Natural killer cell (primary cell): ENCODE data around the gene DR1. TPM values are rescaled to one million over a fixed set of nuclear protein-coding genes. Genes with fewer than 3 reads are reported as not detected.

Experiments used
- ATAC-seq, 3 donors: fragments of 150-1000 bp in 2 of 3; fragments of 200-7000 bp in 1 of 3; cut with Tn5 transposase; 1 replicate in 1 of 3; 2 replicates in 2 of 3; pipeline ENCODE4 v1.10.0; 2021; ENCODE audit warnings: mild to moderate bottlenecking in 2 of 3, moderate library complexity in 2 of 3
- DNase-seq, 2 donors: peaks; one replicate each; pipeline versions ENCODE4 v3.0.0 to v3.0.0-alpha.2; 2013 to 2021; ENCODE audit warnings: mixed read lengths in 1 of 2
- H3K27ac ChIP-seq: one replicate; pipeline ENCODE4 v1.5.1; 2013; ENCODE audit warnings: mild to moderate bottlenecking, low read length
- H3K27me3 ChIP-seq: one replicate; pipeline ENCODE4 v1.6.1; 2013; ENCODE audit warnings: low read length; ENCODE audit not compliant: control insufficient read depth, insufficient read depth
- H3K36me3 ChIP-seq: one replicate; pipeline ENCODE4 v1.6.1; 2013; ENCODE audit warnings: low read length; ENCODE audit not compliant: control insufficient read depth, insufficient read depth
- H3K4me1 ChIP-seq: one replicate; pipeline ENCODE4 v1.6.1; 2013; ENCODE audit warnings: low read length; ENCODE audit not compliant: control insufficient read depth, insufficient read depth
- H3K4me3 ChIP-seq: one replicate; pipeline ENCODE4 v1.5.1; 2013; ENCODE audit warnings: low read length
- H3K9me3 ChIP-seq: one replicate; pipeline ENCODE4 v1.6.1; 2013; ENCODE audit warnings: low read length; ENCODE audit not compliant: control insufficient read depth, insufficient read depth
- H3K27ac Mint-ChIP-seq, 2 donors: one replicate each; pipeline ENCODE4 v1.8.0; 2022; ENCODE audit warnings: mild to moderate bottlenecking in 2 of 2, mixed read lengths in 2 of 2, moderate library complexity in 1 of 2
- H3K27me3 Mint-ChIP-seq, 2 donors: one replicate each; pipeline ENCODE4 v1.8.0; 2022; ENCODE audit warnings: low read depth in 2 of 2, mixed read lengths in 2 of 2
- H3K36me3 Mint-ChIP-seq: one replicate; pipeline ENCODE4 v1.8.0; 2022; ENCODE audit warnings: mixed read lengths
- H3K4me1 Mint-ChIP-seq, 2 donors: one replicate each; pipeline ENCODE4 v1.8.0; 2022; ENCODE audit warnings: mixed read lengths in 2 of 2
- H3K4me3 Mint-ChIP-seq: one replicate; pipeline ENCODE4 v1.8.0; 2022; ENCODE audit warnings: mild to moderate bottlenecking, moderate library complexity, mixed read lengths
- H3K9me3 Mint-ChIP-seq, 2 donors: one replicate each; pipeline ENCODE4 v1.8.0; 2022; ENCODE audit warnings: mixed read lengths in 2 of 2
- CTCF ChIP-seq: fragments of 200-600 bp; IDR thresholded peaks from one replicate; pipeline ENCODE4 v1.8.0; 2022; ENCODE audit warnings: antibody characterized with exemption
- WGBS: methylation state at CpG from one replicate; pipeline ENCODE4 v1.1.7; 2013; ENCODE audit warnings: missing lambda C conversion rate; ENCODE audit not compliant: insufficient coverage; 5-methylcytosine and 5-hydroxymethylcytosine counted together
- intact Hi-C: fragments of 100-400 bp; cut with micrococcal nuclease; formaldehyde crosslinking; loops from one replicate; pipeline ENCODE4 v1.14.2; 2022
- total RNA-seq, 4 donors: library from RNA; stranded (reverse); fragments of 120-200 nt in 1 of 4; gene quantifications; one replicate each; pipeline versions ENCODE4 v1.2.3 to v1.2.4, GENCODE V29; 2013 to 2022

DR1 gene
- total RNA-seq, 3 donors from 2014 or later (not counting 1 experiment from before 2014, with no cell fraction given) = 84.3 to 91.4 (median 85.3) TPM

DNA sequence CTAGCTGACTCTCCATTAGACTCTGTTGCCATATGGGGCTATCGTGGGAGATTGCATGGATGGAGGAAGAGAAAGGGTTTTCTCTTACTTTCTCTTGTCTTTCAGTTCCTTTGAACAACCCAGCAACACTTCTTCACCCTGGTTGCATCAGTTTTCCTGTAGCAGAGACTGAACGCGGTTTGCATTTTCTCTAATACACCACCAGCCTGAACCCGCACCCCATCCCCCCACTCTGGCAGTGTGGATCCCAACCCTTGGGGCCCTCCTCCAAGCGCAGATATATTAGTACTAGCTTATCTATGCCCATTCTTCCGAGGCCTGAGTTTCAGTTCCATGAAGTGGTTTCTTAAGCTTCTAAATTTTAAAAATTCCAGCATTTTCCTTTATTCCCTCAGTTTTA is 12.6 kb downstream of the DR1 start:
- no peak for ATAC-seq
- Histone ChIP-seq H3K4me3 (no peak overlapping the region), H3K27me3 (no peaks in the 10 kb centered on the region), H3K27ac (no peak overlapping the region), H3K36me3 (peaks cover 68% of the 10 kb centered on the region), H3K4me1 (peaks cover 3% of the 10 kb centered on the region), H3K9me3 (no peaks in the 10 kb centered on the region)
- Mint-ChIP-seq H3K27me3 (no peaks in the 10 kb centered on the region), H3K4me3 (no peak overlapping the region), H3K4me1 (peaks cover 36 to 59% of the 10 kb centered on the region in 2 donors), H3K9me3 (no peaks in the 10 kb centered on the region), H3K36me3 (peaks cover 8% of the 10 kb centered on the region), H3K27ac (peak overlapping the region; percentile 35 to 37)
- 83% methylated on average over 6 of the region's 6 CpGs for whole genome bisulfite sequencing
- TF ChIP-seq CTCF = no peak
- DNase-seq = no peak
- intact Hi-C loops = no loop called here

DNA sequence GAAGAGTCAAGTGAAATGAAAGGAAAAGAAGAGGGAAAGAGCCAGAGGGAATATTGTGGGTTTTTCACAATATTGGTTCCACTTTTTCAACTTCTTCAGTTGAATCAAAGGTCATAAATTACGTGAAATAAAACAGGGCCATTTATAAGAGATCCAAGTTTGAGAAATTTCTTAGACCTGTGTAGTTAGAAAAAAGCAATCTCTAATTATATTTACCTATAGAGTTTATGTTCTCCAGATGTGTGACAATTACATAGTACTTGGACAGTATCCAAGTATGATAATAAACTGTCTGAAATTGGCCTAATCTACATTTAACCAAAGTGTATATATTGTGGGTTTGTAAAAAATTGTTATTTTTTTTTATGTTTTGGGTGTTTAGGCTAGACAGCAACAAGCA is 14.4 kb downstream of the DR1 start:
- TF ChIP-seq CTCF = no peak
- DNase-seq (no peak), ATAC-seq (no peak)
- Mint-ChIP-seq H3K27me3 (no peaks in the 10 kb centered on the region), H3K4me1 (peaks cover 38 to 58% of the 10 kb centered on the region in 2 donors), H3K36me3 (peaks cover 8% of the 10 kb centered on the region), H3K9me3 (no peaks in the 10 kb centered on the region), H3K27ac (peak overlapping the region; percentile 13 to 35), H3K4me3 (no peak overlapping the region)
- H3K27ac ChIP-seq = no peak overlapping the region
- H3K4me1 ChIP-seq = peaks cover 3% of the 10 kb centered on the region
- intact Hi-C loops = no loop called here
- no peak overlapping the region for H3K4me3 ChIP-seq
- H3K36me3 ChIP-seq = peaks cover 65% of the 10 kb centered on the region
- no peaks in the 10 kb centered on the region for H3K27me3 ChIP-seq
- WGBS = no CpG with 5 or more reads among the region's 1 CpG
- H3K9me3 ChIP-seq = no peaks in the 10 kb centered on the region

DNA sequence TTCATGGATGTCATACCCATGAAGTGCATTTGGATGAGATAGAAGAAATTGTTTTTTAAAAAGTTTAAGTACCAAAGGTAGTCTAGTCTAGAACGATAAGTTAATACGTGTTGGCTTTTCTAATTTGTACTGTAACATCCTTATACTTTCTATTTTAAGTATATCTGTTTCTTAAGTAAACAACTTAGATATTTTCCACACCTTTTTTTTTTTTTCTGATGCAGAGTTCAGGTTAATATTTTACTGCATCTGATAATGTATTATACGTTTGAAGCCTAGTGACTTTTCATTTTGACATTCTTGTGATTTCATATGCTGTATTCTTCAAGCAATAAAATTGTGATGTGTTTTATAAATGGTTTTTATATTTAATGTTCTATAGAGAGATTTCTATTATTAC is 16.5 kb downstream of the DR1 start:
- no peaks in the 10 kb centered on the region for H3K9me3 ChIP-seq
- no peak for TF ChIP-seq CTCF
- intact Hi-C loops = no loop called here
- no peak overlapping the region for H3K27ac ChIP-seq
- H3K27me3 Mint-ChIP-seq = no peaks in the 10 kb centered on the region
- no peaks in the 10 kb centered on the region for H3K9me3 Mint-ChIP-seq
- H3K4me1 ChIP-seq = peaks cover 3% of the 10 kb centered on the region
- ATAC-seq = no peak
- H3K27ac Mint-ChIP-seq = peak overlapping the region; percentile 19 to 35
- no peak for DNase-seq
- H3K4me1 Mint-ChIP-seq = peaks cover 40 to 53% of the 10 kb centered on the region in 2 donors
- H3K4me3 ChIP-seq = no peak overlapping the region
- no peaks in the 10 kb centered on the region for H3K27me3 ChIP-seq
- peaks cover 58% of the 10 kb centered on the region for H3K36me3 ChIP-seq
- no CpG with 5 or more reads among the region's 3 CpGs for WGBS
- H3K36me3 Mint-ChIP-seq = peaks cover 4% of the 10 kb centered on the region
- no peak overlapping the region for H3K4me3 Mint-ChIP-seq

DNA sequence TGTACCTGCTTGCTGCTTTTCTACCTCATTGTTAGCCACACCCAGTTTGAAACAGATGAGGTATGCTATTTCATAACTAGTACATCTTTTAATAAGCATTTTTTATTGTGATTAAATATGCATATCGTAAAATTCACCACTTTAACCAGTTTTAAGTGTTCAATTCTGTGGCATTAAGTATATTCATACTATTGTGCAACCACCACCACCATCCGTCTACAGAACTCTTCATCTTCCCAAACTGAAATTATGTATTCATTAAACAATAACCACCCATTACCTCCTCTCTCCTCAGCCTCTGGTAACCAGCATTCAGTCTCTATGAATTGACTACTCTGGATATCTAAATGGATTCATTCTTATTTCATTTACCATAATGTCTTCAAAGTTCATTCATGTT is 20.1 kb downstream of the DR1 start:
- no peak for ATAC-seq
- peaks cover 52% of the 10 kb centered on the region for H3K36me3 ChIP-seq
- no peaks in the 10 kb centered on the region for H3K27me3 ChIP-seq
- H3K36me3 Mint-ChIP-seq = no peaks in the 10 kb centered on the region
- no peak for DNase-seq
- H3K27me3 Mint-ChIP-seq = no peaks in the 10 kb centered on the region
- peaks cover 14 to 37% of the 10 kb centered on the region in 2 donors for H3K4me1 Mint-ChIP-seq
- no peak overlapping the region for H3K27ac Mint-ChIP-seq
- no peak for TF ChIP-seq CTCF
- no peak overlapping the region for H3K27ac ChIP-seq
- H3K4me3 Mint-ChIP-seq = no peak overlapping the region
- H3K4me3 ChIP-seq = no peak overlapping the region
- no peaks in the 10 kb centered on the region for H3K9me3 ChIP-seq
- WGBS = 95% methylated on average over 2 of the region's 2 CpGs
- H3K9me3 Mint-ChIP-seq = no peaks in the 10 kb centered on the region
- intact Hi-C loops = no loop called here
- H3K4me1 ChIP-seq = no peaks in the 10 kb centered on the region
